AG04450 (cell line): ENCODE data around the gene IMMP1L. TPM values are rescaled to one million over a fixed set of nuclear protein-coding genes. Genes with fewer than 3 reads are reported as not detected.

Source experiments
- CTCF ChIA-PET: fragments of 300-600, 350-600 bp; formaldehyde crosslinking; extraction: SDS; loops from one replicate; lab custom pipeline; 2022; ENCODE audit warnings: antibody characterized with exemption, inconsistent platforms; lab: Charles Lee
- POLR2A ChIA-PET: fragments of 350-600 bp; formaldehyde crosslinking; extraction: SDS; loops from one replicate; lab custom pipeline; 2021; ENCODE audit warnings: antibody characterized with exemption, inconsistent platforms; lab: Yijun Ruan, JAX
- DNase-seq: peaks from one replicate; pipeline ENCODE4 v3.0.0-alpha.2; 2011; ENCODE audit warnings: low read depth, low spot score
- H3K27ac ChIP-seq: one replicate; pipeline ENCODE4 v1.5.1; 2012; ENCODE audit warnings: low read depth, low read length, control low read depth
- H3K27me3 ChIP-seq: one replicate; pipeline ENCODE4 v1.6.0; 2012; ENCODE audit warnings: low read length; ENCODE audit not compliant: control insufficient read depth, insufficient read depth
- H3K4me3 ChIP-seq: 2 replicates; pipeline ENCODE4 v1.5.1; 2011; ENCODE audit warnings: mild to moderate bottlenecking, low read depth, low read length, control low read depth
- H3K9me3 ChIP-seq: 2 replicates; pipeline ENCODE4 v1.5.1; 2012; ENCODE audit warnings: low read length; ENCODE audit not compliant: control insufficient read depth, insufficient read depth
- CTCF ChIP-seq: IDR thresholded peaks from 2 replicates; pipeline ENCODE4 v1.5.1; 2011; ENCODE audit warnings: low read depth, low read length, control low read depth, inconsistent platforms
- polyA plus RNA-seq: library from polyadenylated mRNA; depleted of rRNA; stranded (reverse); fragments of >200 nt; gene quantifications from 2 replicates; pipeline ENCODE4 v1.2.3, GENCODE V29; 2011

IMMP1L gene
- polyA plus RNA-seq, 1 experiment, result 23.9 TPM

- Histone ChIP-seq H3K4me3 (no peak overlapping the region), H3K27ac (no peak overlapping the region), H3K27me3 (no peaks in the 10 kb centered on the region), H3K9me3 (no peaks in the 10 kb centered on the region)
- ChIA-PET CTCF (interaction anchor here (1.1 to 2.8 kb wide), 2 partner anchors 9 to 393 kb away, joined by 3 to 12 read pairs; no protein-coding TSS in a partner anchor), POLR2A (no interaction called here)
- TF ChIP-seq CTCF, result no peak
- DNase-seq, result no peak
These were observed 31.2 kb downstream of the IMMP1L start for GRCh38 chr11:31478223-31478590.

GRCh38 chr11:31477528-31478222, 31.7 kb downstream of the IMMP1L start:
- no peak for DNase-seq
- no peaks in the 10 kb centered on the region for H3K27me3 ChIP-seq
- ChIA-PET CTCF (interaction anchor here (1.1 to 2.8 kb wide), 3 partner anchors 9 to 699 kb away, joined by 3 to 12 read pairs (median 7); no protein-coding TSS in a partner anchor), POLR2A (no interaction called here)
- TF ChIP-seq CTCF, result no peak
- H3K9me3 ChIP-seq, result no peaks in the 10 kb centered on the region
- H3K4me3 ChIP-seq, result no peak overlapping the region
- no peak overlapping the region for H3K27ac ChIP-seq

GRCh38 chr11:31474083-31474482, 35.3 kb downstream of the IMMP1L start:
- TF ChIP-seq CTCF, result no peak
- POLR2A ChIA-PET, result no interaction called here

GRCh38 chr11:31464436-31464835, 45.0 kb downstream of the IMMP1L start:
- no peak for TF ChIP-seq CTCF
- CTCF ChIA-PET, result no interaction called here

More at GRCh38 chr11:31474083-31474482, 35.3 kb downstream of the IMMP1L start:
- H3K9me3 ChIP-seq, result no peaks in the 10 kb centered on the region
- CTCF ChIA-PET, result interaction anchor here (2.3 kb wide), 1 partner anchor 533 kb away, joined by 5 read pairs; no protein-coding TSS in a partner anchor
- H3K27ac ChIP-seq, result no peak overlapping the region
- no peak for DNase-seq
- H3K4me3 ChIP-seq, result no peak overlapping the region
- H3K27me3 ChIP-seq, result no peaks in the 10 kb centered on the region

GRCh38 chr11:31455177-31455576, 54.2 kb downstream of the IMMP1L start:
- no peak overlapping the region for H3K4me3 ChIP-seq
- TF ChIP-seq CTCF, result no peak
- no peak overlapping the region for H3K27ac ChIP-seq
- no peaks in the 10 kb centered on the region for H3K27me3 ChIP-seq
- DNase-seq, result no peak
- no peaks in the 10 kb centered on the region for H3K9me3 ChIP-seq
- ChIA-PET CTCF (no interaction called here), POLR2A (no interaction called here)

More at GRCh38 chr11:31464436-31464835, 45.0 kb downstream of the IMMP1L start:
- H3K9me3 ChIP-seq, result no peaks in the 10 kb centered on the region
- no peak overlapping the region for H3K27ac ChIP-seq
- H3K27me3 ChIP-seq, result no peaks in the 10 kb centered on the region
- H3K4me3 ChIP-seq, result no peak overlapping the region
- no peak for DNase-seq
- POLR2A ChIA-PET, result no interaction called here
